ENCODE measurements around the gene ZNF485. TPM values are rescaled to one million over a fixed set of nuclear protein-coding genes. Genes with fewer than 3 reads are reported as not detected.

ZNF485 gene
- polyA plus RNA-seq, 1 donor from 2014 or later, result 3.5 TPM

DNA sequence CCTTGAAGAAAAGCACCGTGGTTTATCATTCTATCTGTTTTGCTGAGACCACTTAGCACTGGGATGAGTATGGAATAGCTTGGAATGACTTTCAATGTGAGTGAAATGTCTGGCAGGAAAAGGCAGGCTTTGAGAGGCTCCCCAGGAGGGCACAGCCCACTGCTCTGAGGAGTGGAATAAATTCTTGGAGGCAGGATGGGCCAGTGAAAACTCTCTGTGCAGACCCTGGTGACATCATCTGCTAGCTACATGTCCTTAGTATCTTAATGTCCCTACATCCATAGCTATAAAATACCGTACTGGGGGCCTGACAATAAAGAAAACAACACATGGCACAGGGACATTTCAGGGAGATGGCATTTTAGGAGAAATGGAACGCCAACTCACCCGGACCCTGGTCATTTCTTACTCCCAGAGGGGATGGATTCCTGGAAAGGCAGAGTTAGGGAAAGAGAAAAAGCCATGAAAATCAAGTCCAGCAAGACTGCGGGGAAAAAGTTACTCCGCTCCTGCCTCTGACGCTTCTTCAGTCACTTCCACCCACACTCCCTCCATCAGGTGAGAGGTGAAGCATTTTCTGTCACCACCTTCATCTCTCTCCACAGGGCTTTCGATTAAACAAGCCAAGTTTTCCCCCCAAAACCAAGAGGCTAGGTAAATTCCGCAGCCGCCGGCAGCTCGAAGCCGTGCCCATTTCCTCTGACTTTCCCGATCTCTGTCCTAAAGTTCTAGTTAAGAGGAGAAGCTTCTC is 32.8 kb upstream of the ZNF485 start:
- peak overlapping the region; percentile 68 for H3K4me3 ChIP-seq (ENCODE audit: low read length)
- H3K4me2 ChIP-seq (ENCODE audit: low read length), result no peak overlapping the region
- no peaks in the 10 kb centered on the region for H4K20me1 ChIP-seq (ENCODE audit: insufficient read depth)
- H3K36me3 ChIP-seq (ENCODE audit: insufficient read depth, low read length), result no peaks in the 10 kb centered on the region
- no peak overlapping the region for H2AFZ ChIP-seq (ENCODE audit: low read depth, low read length)
- H3K27ac ChIP-seq (ENCODE audit: low read length), result no peak overlapping the region
- H3K9ac ChIP-seq (ENCODE audit: low read length), result peak overlapping the region; percentile 40
- no peaks in the 10 kb centered on the region for H3K27me3 ChIP-seq (ENCODE audit: insufficient read depth, low read depth, low read length)
- H3K79me2 ChIP-seq (replicated peaks; ENCODE audit: insufficient read depth, low read length), result no peaks in the 10 kb centered on the region
- no peak for TF ChIP-seq REST (IDR thresholded peaks at IDR 0.05; ENCODE audit: borderline replicate concordance)
- TF ChIP-seq CTCF (IDR thresholded peaks at IDR 0.05; ENCODE audit: poor library complexity, severe bottlenecking), result no peak
- TF ChIP-seq TAF1 (IDR thresholded peaks at IDR 0.05; ENCODE audit: low read depth), result no peak
- no peak for TF ChIP-seq POLR2AphosphoS5 (IDR thresholded peaks at IDR 0.05)
- no peak for TF ChIP-seq EZH2 (IDR thresholded peaks at IDR 0.05; ENCODE audit: borderline replicate concordance, insufficient read depth, low read length, poor library complexity, severe bottlenecking)
- TF ChIP-seq EP300 (conservative IDR thresholded peaks at IDR 0.05; ENCODE audit: poor library complexity, severe bottlenecking), result no peak
- TF ChIP-seq RAD21 (conservative IDR thresholded peaks at IDR 0.05), result no peak
- no peak for TF ChIP-seq MXI1 (conservative IDR thresholded peaks at IDR 0.05; ENCODE audit: poor library complexity, severe bottlenecking)
- no peak for TF ChIP-seq SMC3 (conservative IDR thresholded peaks at IDR 0.05; ENCODE audit: poor library complexity)
- H3K9me2 ChIP-seq (ENCODE audit: insufficient read depth, low read length), result no peaks in the 10 kb centered on the region
- no peaks in the 10 kb centered on the region for H3F3A ChIP-seq (ENCODE audit: insufficient read depth, low read length, poor library complexity, severe bottlenecking)
- H3K9me3 ChIP-seq (ENCODE audit: low read length), result peaks cover 2% of the 10 kb centered on the region

- TF ChIP-seq MXI1 (conservative IDR thresholded peaks at IDR 0.05; ENCODE audit: poor library complexity, severe bottlenecking) (peak; percentile 92), SMC3 (conservative IDR thresholded peaks at IDR 0.05; ENCODE audit: poor library complexity) (no peak)
- H3K27me3 ChIP-seq (ENCODE audit: insufficient read depth, low read depth, low read length), result no peaks in the 10 kb centered on the region
- no peaks in the 10 kb centered on the region for H3K36me3 ChIP-seq (ENCODE audit: insufficient read depth, low read length)
- H2AFZ ChIP-seq (ENCODE audit: low read depth, low read length), result no peak within 1 kb of the TSS
- no peaks in the 10 kb centered on the region for H3K9me2 ChIP-seq (ENCODE audit: insufficient read depth, low read length)
- no peak within 1 kb of the TSS for H3K27ac ChIP-seq (ENCODE audit: low read length)
- H3K9ac ChIP-seq (ENCODE audit: low read length), result peak within 1 kb of the TSS; percentile 40
- H3K79me2 ChIP-seq (replicated peaks; ENCODE audit: insufficient read depth, low read length), result no peaks in the 10 kb centered on the region
- H3K4me3 ChIP-seq (ENCODE audit: low read length), result peak within 1 kb of the TSS; percentile 68
- peaks cover 2% of the 10 kb centered on the region for H3K9me3 ChIP-seq (ENCODE audit: low read length)
- H3K4me2 ChIP-seq (ENCODE audit: low read length), result no peak within 1 kb of the TSS
- no peaks in the 10 kb centered on the region for H4K20me1 ChIP-seq (ENCODE audit: insufficient read depth)
- no peaks in the 10 kb centered on the region for H3F3A ChIP-seq (ENCODE audit: insufficient read depth, low read length, poor library complexity, severe bottlenecking)
These were observed 32.0 kb upstream of the ZNF485 start, which contains the start of gene ZNF239 for GRCh38 chr10:43574001-43574892. Gene ZNF239, minus strand, starts transcription at chr10:43574616. Its CDS starts 16,537 bp downstream, at chr10:43558079.
